Tibial nerve (tissue), 4 donors: Measurements from ENCODE around the gene ITGA2. TPM values are rescaled to one million over a fixed set of nuclear protein-coding genes. Genes with fewer than 3 reads are reported as not detected.
A peak's percentile ranks its signal among the peaks of the same experiment; 100 is the strongest.

ENCODE experiments used
- DNase-seq, 2 donors: peaks; one replicate each; pipeline ENCODE4 v3.0.0-alpha.2; 2019; ENCODE audit warnings: low spot score in 2 of 2
- H3K27ac ChIP-seq, 4 donors: fragments of 200-600 bp; sonication (generic) in 3 of 4; one replicate each; pipeline ENCODE4 v1.5.1; 2017 to 2019; ENCODE audit warnings: mild to moderate bottlenecking in 1 of 4
- H3K27me3 ChIP-seq, 2 donors: fragments of 200-600 bp; sonication (generic) in 1 of 2; one replicate each; pipeline versions ENCODE4 v1.5.1 to v1.6.0; 2017 to 2019
- H3K36me3 ChIP-seq, 3 donors: fragments of 200-600 bp; sonication (generic); one replicate each; pipeline ENCODE4 v1.5.1; 2018 to 2019
- H3K4me1 ChIP-seq, 4 donors: fragments of 200-600 bp; sonication (generic) in 3 of 4; one replicate each; pipeline ENCODE4 v1.5.1; 2017 to 2019
- H3K4me3 ChIP-seq, 4 donors: fragments of 200-600 bp; sonication (generic) in 3 of 4; one replicate each; pipeline ENCODE4 v1.5.1; 2017 to 2019; ENCODE audit warnings: mild to moderate bottlenecking in 1 of 4, moderate library complexity in 1 of 4
- H3K9me3 ChIP-seq, 4 donors: fragments of 200-600 bp; sonication (generic) in 3 of 4; one replicate each; pipeline ENCODE4 v1.5.1; 2017 to 2019
- EP300 ChIP-seq, 2 donors: sonication (generic); formaldehyde crosslinking; IDR thresholded peaks; one replicate each; pipeline ENCODE4 v1.6.1; 2017; ENCODE audit warnings: antibody characterized with exemption in 2 of 2, mild to moderate bottlenecking in 1 of 2
- POLR2A ChIP-seq, 2 donors: fragments of 450-650 bp; IDR thresholded peaks; one replicate each; pipeline ENCODE4 v1.6.1; 2017; ENCODE audit warnings: antibody characterized with exemption in 2 of 2, mild to moderate bottlenecking in 2 of 2, moderate library complexity in 2 of 2
- WGBS, 2 donors: methylation state at CpG; one replicate each; pipeline ENCODE4 v1.1.5; 2018; 5-methylcytosine and 5-hydroxymethylcytosine counted together
- total RNA-seq, 4 donors: library from RNA; depleted of rRNA; stranded (reverse); fragments of >200 nt; gene quantifications; one replicate each; pipeline ENCODE4 v1.1.0, GENCODE V29; 2016
- TF ChIP-seq, protein P1 (sequence below), 5 experiments: fragments of 200-600 bp in 3 of 5; fragments of 450-650 bp in 2 of 5; sonication (generic) in 3 of 5; IDR thresholded peaks; one replicate each; pipeline ENCODE4 v1.5.1; 2016 to 2019; ENCODE audit warnings: antibody characterized with exemption in 5 of 5, mild to moderate bottlenecking in 3 of 5, moderate library complexity in 2 of 5

ITGA2 gene
- total RNA-seq, 4 donors from 2014 or later = 3.7 to 6.1 (median 5.4) TPM

DNA sequence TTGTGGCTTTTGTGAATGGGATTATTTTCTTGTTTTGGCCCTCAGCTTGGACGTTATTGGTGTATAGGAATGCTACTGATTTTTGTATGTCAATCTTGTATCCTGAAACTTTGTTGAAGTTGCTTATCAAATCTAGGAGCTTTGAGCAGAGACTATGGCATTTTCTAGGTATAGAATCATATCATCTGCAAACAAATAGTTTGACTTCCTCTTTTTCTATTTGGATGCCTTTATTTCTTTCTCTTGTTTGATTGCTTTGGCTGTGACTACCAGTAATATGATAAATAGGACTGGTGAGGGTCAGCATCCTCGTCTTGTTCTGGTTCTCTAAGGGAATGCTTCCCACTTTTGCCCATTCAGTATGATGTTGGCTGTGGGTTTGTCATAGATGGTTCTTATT, 24.7 kb downstream of the ITGA2 start:
- H3K36me3 ChIP-seq = no peaks in the 10 kb centered on the region
- H3K9me3 ChIP-seq = peaks cover 0 to 10% (median 0%) of the 10 kb centered on the region in 4 donors
- 74 to 81% methylated on average over 2 of the region's 2 CpGs for WGBS, 2 donors
- no peak for DNase-seq
- no peaks in the 10 kb centered on the region for H3K4me1 ChIP-seq
- no peaks in the 10 kb centered on the region for H3K27me3 ChIP-seq
- TF ChIP-seq, protein P1, sequence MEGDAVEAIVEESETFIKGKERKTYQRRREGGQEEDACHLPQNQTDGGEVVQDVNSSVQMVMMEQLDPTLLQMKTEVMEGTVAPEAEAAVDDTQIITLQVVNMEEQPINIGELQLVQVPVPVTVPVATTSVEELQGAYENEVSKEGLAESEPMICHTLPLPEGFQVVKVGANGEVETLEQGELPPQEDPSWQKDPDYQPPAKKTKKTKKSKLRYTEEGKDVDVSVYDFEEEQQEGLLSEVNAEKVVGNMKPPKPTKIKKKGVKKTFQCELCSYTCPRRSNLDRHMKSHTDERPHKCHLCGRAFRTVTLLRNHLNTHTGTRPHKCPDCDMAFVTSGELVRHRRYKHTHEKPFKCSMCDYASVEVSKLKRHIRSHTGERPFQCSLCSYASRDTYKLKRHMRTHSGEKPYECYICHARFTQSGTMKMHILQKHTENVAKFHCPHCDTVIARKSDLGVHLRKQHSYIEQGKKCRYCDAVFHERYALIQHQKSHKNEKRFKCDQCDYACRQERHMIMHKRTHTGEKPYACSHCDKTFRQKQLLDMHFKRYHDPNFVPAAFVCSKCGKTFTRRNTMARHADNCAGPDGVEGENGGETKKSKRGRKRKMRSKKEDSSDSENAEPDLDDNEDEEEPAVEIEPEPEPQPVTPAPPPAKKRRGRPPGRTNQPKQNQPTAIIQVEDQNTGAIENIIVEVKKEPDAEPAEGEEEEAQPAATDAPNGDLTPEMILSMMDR (IDR thresholded peaks at IDR 0.05) = no peak
- TF ChIP-seq POLR2A (IDR thresholded peaks at IDR 0.05) = no peak
- no peak for TF ChIP-seq EP300 (IDR thresholded peaks at IDR 0.05)
- H3K4me3 ChIP-seq = no peak overlapping the region
- H3K27ac ChIP-seq = no peak overlapping the region

DNA sequence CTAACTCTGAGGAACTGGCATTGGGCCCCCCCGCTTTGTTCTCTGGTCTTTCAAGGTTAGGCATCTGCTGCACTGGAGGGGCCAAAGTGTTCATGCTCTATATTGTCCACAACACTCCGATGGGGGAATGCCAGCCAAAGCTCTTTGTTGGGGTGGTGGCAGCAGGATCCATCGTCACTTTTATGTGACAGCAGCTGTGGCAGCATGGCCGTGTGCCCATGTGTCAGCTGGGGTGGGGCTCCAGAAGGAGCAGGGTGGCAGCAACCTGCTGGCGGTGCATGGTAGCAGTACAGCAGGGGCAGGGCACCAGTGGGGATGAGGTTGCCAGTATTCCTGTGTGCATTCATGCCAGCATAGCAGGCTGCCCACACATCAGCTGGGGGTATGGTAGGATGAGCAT, 28.2 kb downstream of the ITGA2 start:
- no peaks in the 10 kb centered on the region for H3K36me3 ChIP-seq
- 94 to 96% methylated on average over 4 to 5 of the region's 5 CpGs for WGBS, 2 donors
- DNase-seq = no peak
- H3K4me1 ChIP-seq = no peaks in the 10 kb centered on the region
- H3K27me3 ChIP-seq = no peaks in the 10 kb centered on the region
- no peak overlapping the region for H3K27ac ChIP-seq
- no peak overlapping the region for H3K4me3 ChIP-seq
- TF ChIP-seq EP300 (IDR thresholded peaks at IDR 0.05) (no peak), POLR2A (IDR thresholded peaks at IDR 0.05) (no peak)
- TF ChIP-seq, protein P1 (IDR thresholded peaks at IDR 0.05) = no peak
- peaks cover 0 to 10% (median 0%) of the 10 kb centered on the region in 4 donors for H3K9me3 ChIP-seq

- DNase-seq = no peak
- no peak overlapping the region for H3K4me3 ChIP-seq
- TF ChIP-seq EP300 (IDR thresholded peaks at IDR 0.05) (no peak), POLR2A (IDR thresholded peaks at IDR 0.05) (no peak)
- TF ChIP-seq, protein P1 (IDR thresholded peaks at IDR 0.05) = no peak
- no peaks in the 10 kb centered on the region for H3K36me3 ChIP-seq
- no peaks in the 10 kb centered on the region for H3K4me1 ChIP-seq
- 94 to 95% methylated on average over 10 of the region's 10 CpGs for WGBS, 2 donors
- H3K9me3 ChIP-seq = peaks cover 0 to 10% (median 0%) of the 10 kb centered on the region in 4 donors
- no peaks in the 10 kb centered on the region for H3K27me3 ChIP-seq
- H3K27ac ChIP-seq = no peak overlapping the region
Measured at GRCh38 chr5:53017794-53018391, 28.7 kb downstream of the ITGA2 start.

DNA sequence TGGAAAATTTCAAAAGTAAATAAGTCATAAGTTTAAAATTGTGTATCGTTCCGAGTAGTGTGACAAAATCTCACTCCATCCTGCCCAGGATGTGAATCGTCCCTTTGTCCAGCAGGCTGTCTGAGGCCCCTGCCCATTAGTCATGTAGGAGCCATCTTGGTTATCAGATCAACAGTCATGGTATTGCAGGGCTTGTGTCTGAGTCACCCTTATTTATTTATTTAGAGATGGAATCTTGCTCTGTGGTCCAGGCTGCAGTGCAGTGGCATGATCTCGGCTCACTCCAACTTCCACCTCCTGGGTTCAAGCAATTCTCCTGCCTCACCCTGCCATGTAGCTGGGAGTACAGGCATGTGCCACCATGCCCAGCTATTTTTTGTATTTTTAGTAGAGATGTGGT, 30.2 kb downstream of the ITGA2 start:
- 72 to 79% methylated on average over 4 of the region's 4 CpGs for WGBS, 2 donors
- no peaks in the 10 kb centered on the region for H3K36me3 ChIP-seq
- H3K27ac ChIP-seq = no peak overlapping the region
- TF ChIP-seq POLR2A (IDR thresholded peaks at IDR 0.05) (no peak), EP300 (IDR thresholded peaks at IDR 0.05) (no peak)
- TF ChIP-seq, protein P1 (IDR thresholded peaks at IDR 0.05) = no peak
- H3K4me3 ChIP-seq = no peak overlapping the region
- H3K4me1 ChIP-seq = peaks cover 0 to 12% (median 2%) of the 10 kb centered on the region in 4 donors
- no peaks in the 10 kb centered on the region for H3K9me3 ChIP-seq
- DNase-seq = no peak
- no peaks in the 10 kb centered on the region for H3K27me3 ChIP-seq

DNA sequence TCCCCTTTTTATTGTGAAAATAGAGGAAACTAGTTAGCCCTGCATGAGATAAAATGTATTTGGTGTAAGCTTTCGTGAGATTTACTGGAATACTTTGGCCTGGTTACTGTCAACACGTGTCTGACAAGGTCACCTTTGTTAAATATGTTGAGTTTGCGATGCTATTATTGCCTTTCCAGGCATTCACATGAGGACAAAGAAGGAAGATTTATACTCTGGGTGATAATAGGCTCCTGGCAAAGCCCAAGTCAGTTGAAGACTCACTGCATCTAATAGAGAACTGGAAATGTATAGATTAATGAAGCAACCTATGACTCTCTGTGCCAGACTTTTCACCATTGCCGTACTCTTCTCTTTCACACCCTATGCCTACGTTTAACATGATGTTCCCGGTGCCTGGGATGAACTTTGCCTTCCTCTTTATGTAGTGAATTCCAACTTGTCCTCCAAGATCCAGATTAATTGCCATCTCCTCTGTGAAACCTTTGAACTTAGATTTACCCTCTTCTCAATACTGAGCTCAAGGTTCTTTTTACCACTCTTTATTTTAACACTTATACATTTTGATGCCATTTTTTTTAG, 33.9 kb downstream of the ITGA2 start:
- no peaks in the 10 kb centered on the region for H3K27me3 ChIP-seq
- H3K36me3 ChIP-seq = no peaks in the 10 kb centered on the region
- H3K4me3 ChIP-seq = no peak overlapping the region
- H3K27ac ChIP-seq = peak overlapping the region in 2 of 4 donors; percentile 9 to 58
- WGBS, 2 donors = 69 to 81% methylated on average over 6 of the region's 6 CpGs
- no peaks in the 10 kb centered on the region for H3K9me3 ChIP-seq
- no peak for DNase-seq
- H3K4me1 ChIP-seq = peaks cover 0 to 31% (median 5%) of the 10 kb centered on the region in 4 donors
- TF ChIP-seq EP300 (IDR thresholded peaks at IDR 0.05) (no peak), POLR2A (IDR thresholded peaks at IDR 0.05) (no peak)
- TF ChIP-seq, protein P1 (IDR thresholded peaks at IDR 0.05) = no peak
